Natural killer cell treated with Interleukin-12 subunit alpha and Interleukin-12 subunit beta and Interleukin-15 and Interleukin-18, amount 100 ng/mL, for 72 hours (primary cell): Measurements from ENCODE around the gene PTCH1. TPM values are rescaled to one million over a fixed set of nuclear protein-coding genes. Genes with fewer than 3 reads are reported as not detected.

Experiments
- ATAC-seq, 2 donors: fragments of 150-1000 bp; cut with Tn5 transposase in 1 of 2; sonication (Bioruptor Pico), chemical (Tn5 transposase) in 1 of 2; 2 replicates each; pipeline ENCODE4 v1.10.0; 2021
- DNase-seq: peaks from one replicate; pipeline ENCODE4 v3.0.0; 2022; ENCODE audit warnings: low spot score
- H3K27ac Mint-ChIP-seq, 2 donors: 1 replicate in 1 of 2; 2 replicates in 1 of 2; pipeline ENCODE4 v1.8.0; 2022; ENCODE audit warnings: mixed read lengths in 2 of 2, mild to moderate bottlenecking in 1 of 2, moderate library complexity in 1 of 2
- H3K27me3 Mint-ChIP-seq, 2 donors: 1 replicate in 1 of 2; 2 replicates in 1 of 2; pipeline ENCODE4 v1.8.0; 2022; ENCODE audit warnings: mixed read lengths in 2 of 2
- H3K36me3 Mint-ChIP-seq: one replicate; pipeline ENCODE4 v1.8.0; 2022; ENCODE audit warnings: mixed read lengths
- H3K4me1 Mint-ChIP-seq, 2 donors: 1 replicate in 1 of 2; 2 replicates in 1 of 2; pipeline ENCODE4 v1.8.0; 2022; ENCODE audit warnings: low read depth in 2 of 2, mixed read lengths in 2 of 2, mild to moderate bottlenecking in 1 of 2
- H3K4me3 Mint-ChIP-seq: one replicate; pipeline ENCODE4 v1.8.0; 2022; ENCODE audit warnings: mixed read lengths
- H3K9me3 Mint-ChIP-seq: 2 replicates; pipeline ENCODE4 v1.8.0; 2022; ENCODE audit warnings: mixed read lengths
- total RNA-seq, 2 donors: library from RNA; stranded (reverse); gene quantifications; one replicate each; pipeline ENCODE4 v1.2.3, GENCODE V29; 2022

Gene PTCH1
- total RNA-seq, 2 donors from 2014 or later: 15.2 to 15.9 TPM

GRCh38 chr9:95483431-95483830 is 33.3 kb downstream of the PTCH1 start:
- H3K27ac Mint-ChIP-seq: peak overlapping the region; percentile 7 to 64
- peaks cover 44 to 48% of the 10 kb centered on the region in 2 donors for H3K4me1 Mint-ChIP-seq
- ATAC-seq (no peak), DNase-seq (no peak)
- H3K4me3 Mint-ChIP-seq: no peak overlapping the region
- H3K36me3 Mint-ChIP-seq: peaks cover 10% of the 10 kb centered on the region
- no peaks in the 10 kb centered on the region for H3K9me3 Mint-ChIP-seq
- peaks cover 0 to 8% of the 10 kb centered on the region in 2 donors for H3K27me3 Mint-ChIP-seq

GRCh38 chr9:95482621-95483020 is 34.1 kb downstream of the PTCH1 start:
- peaks cover 38 to 42% of the 10 kb centered on the region in 2 donors for H3K4me1 Mint-ChIP-seq
- H3K4me3 Mint-ChIP-seq: no peak overlapping the region
- DNase-seq (no peak), ATAC-seq (no peak)
- H3K27me3 Mint-ChIP-seq: peaks cover 0 to 8% of the 10 kb centered on the region in 2 donors
- no peaks in the 10 kb centered on the region for H3K9me3 Mint-ChIP-seq
- peaks cover 10% of the 10 kb centered on the region for H3K36me3 Mint-ChIP-seq
- peak overlapping the region in 1 of 2 donors; percentile 75 for H3K27ac Mint-ChIP-seq

- Mint-ChIP-seq H3K27me3 (peaks cover 0 to 8% of the 10 kb centered on the region in 2 donors), H3K4me3 (peak overlapping the region; percentile 64)
Measured at GRCh38 chr9:95481000-95481399, 35.8 kb downstream of the PTCH1 start.

GRCh38 chr9:95480346-95480745 is 36.4 kb downstream of the PTCH1 start:
- Mint-ChIP-seq H3K27me3 (peaks cover 0 to 8% of the 10 kb centered on the region in 2 donors), H3K27ac (peak overlapping the region in 1 of 2 donors; percentile 75), H3K9me3 (no peaks in the 10 kb centered on the region), H3K36me3 (peaks cover 10% of the 10 kb centered on the region), H3K4me3 (no peak overlapping the region), H3K4me1 (peaks cover 35% of the 10 kb centered on the region in 2 donors)
- ATAC-seq (no peak), DNase-seq (no peak)

More at GRCh38 chr9:95481000-95481399, 35.8 kb downstream of the PTCH1 start:
- DNase-seq (peak; percentile 67), ATAC-seq (peak; percentile 80 to 90)
- Mint-ChIP-seq H3K27ac (peak overlapping the region; percentile 69 to 75), H3K36me3 (peaks cover 10% of the 10 kb centered on the region), H3K4me1 (peaks cover 35% of the 10 kb centered on the region in 2 donors), H3K9me3 (no peaks in the 10 kb centered on the region)

GRCh38 chr9:95479330-95479729 is 37.4 kb downstream of the PTCH1 start:
- H3K27ac Mint-ChIP-seq: no peak overlapping the region
- H3K4me1 Mint-ChIP-seq: peaks cover 30 to 32% of the 10 kb centered on the region in 2 donors
- ATAC-seq (no peak), DNase-seq (no peak)
- peaks cover 10% of the 10 kb centered on the region for H3K36me3 Mint-ChIP-seq
- peaks cover 0 to 8% of the 10 kb centered on the region in 2 donors for H3K27me3 Mint-ChIP-seq
- no peak overlapping the region for H3K4me3 Mint-ChIP-seq
- H3K9me3 Mint-ChIP-seq: no peaks in the 10 kb centered on the region

- Mint-ChIP-seq H3K36me3 (peaks cover 16% of the 10 kb centered on the region), H3K27me3 (peaks cover 0 to 8% of the 10 kb centered on the region in 2 donors), H3K27ac (no peak overlapping the region), H3K4me1 (peaks cover 22 to 24% of the 10 kb centered on the region in 2 donors), H3K9me3 (no peaks in the 10 kb centered on the region), H3K4me3 (no peak overlapping the region)
- DNase-seq (no peak), ATAC-seq (no peak)
Measured at GRCh38 chr9:95478335-95478734, 38.4 kb downstream of the PTCH1 start.

- DNase-seq (no peak), ATAC-seq (no peak)
- peaks cover 16% of the 10 kb centered on the region for H3K36me3 Mint-ChIP-seq
- H3K9me3 Mint-ChIP-seq: no peaks in the 10 kb centered on the region
- no peak overlapping the region for H3K4me3 Mint-ChIP-seq
- no peak overlapping the region for H3K27ac Mint-ChIP-seq
- peaks cover 0 to 8% of the 10 kb centered on the region in 2 donors for H3K27me3 Mint-ChIP-seq
- H3K4me1 Mint-ChIP-seq: peaks cover 17 to 24% of the 10 kb centered on the region in 2 donors
Measured at GRCh38 chr9:95477885-95478284, 38.9 kb downstream of the PTCH1 start.

GRCh38 chr9:95477441-95477840 is 39.3 kb downstream of the PTCH1 start:
- peaks cover 17 to 24% of the 10 kb centered on the region in 2 donors for H3K4me1 Mint-ChIP-seq
- H3K27ac Mint-ChIP-seq: no peak overlapping the region
- H3K4me3 Mint-ChIP-seq: no peak overlapping the region
- no peak for ATAC-seq
- H3K9me3 Mint-ChIP-seq: no peaks in the 10 kb centered on the region
- H3K36me3 Mint-ChIP-seq: peaks cover 18% of the 10 kb centered on the region
- peaks cover 0 to 8% of the 10 kb centered on the region in 2 donors for H3K27me3 Mint-ChIP-seq
- no peak for DNase-seq

GRCh38 chr9:95468791-95469190 is 48.0 kb downstream of the PTCH1 start:
- no peaks in the 10 kb centered on the region for H3K27me3 Mint-ChIP-seq
- ATAC-seq: no peak
- H3K4me1 Mint-ChIP-seq: peaks cover 11 to 12% of the 10 kb centered on the region in 2 donors
- no peak for DNase-seq
- H3K36me3 Mint-ChIP-seq: peaks cover 35% of the 10 kb centered on the region
- no peaks in the 10 kb centered on the region for H3K9me3 Mint-ChIP-seq
- H3K27ac Mint-ChIP-seq: peak overlapping the region in 1 of 2 donors; percentile 51
- H3K4me3 Mint-ChIP-seq: no peak overlapping the region

GRCh38 chr9:95465115-95465514 is 51.7 kb downstream of the PTCH1 start:
- H3K4me1 Mint-ChIP-seq: peaks cover 38 to 40% of the 10 kb centered on the region in 2 donors
- ATAC-seq: no peak
- peaks cover 18% of the 10 kb centered on the region for H3K36me3 Mint-ChIP-seq
- peak overlapping the region in 1 of 2 donors; percentile 21 for H3K27ac Mint-ChIP-seq
- H3K27me3 Mint-ChIP-seq: no peaks in the 10 kb centered on the region
- H3K9me3 Mint-ChIP-seq: no peaks in the 10 kb centered on the region
- DNase-seq: no peak
- H3K4me3 Mint-ChIP-seq: no peak overlapping the region

- H3K36me3 Mint-ChIP-seq: peaks cover 15% of the 10 kb centered on the region
- peaks cover 38 to 49% of the 10 kb centered on the region in 2 donors for H3K4me1 Mint-ChIP-seq
- H3K27ac Mint-ChIP-seq: peak overlapping the region; percentile 80 to 83
- H3K9me3 Mint-ChIP-seq: no peaks in the 10 kb centered on the region
- peak overlapping the region; percentile 95 for H3K4me3 Mint-ChIP-seq
- ATAC-seq (peak; percentile 12 to 21), DNase-seq (no peak)
- H3K27me3 Mint-ChIP-seq: no peaks in the 10 kb centered on the region
Measured at GRCh38 chr9:95463148-95464060, 53.4 kb downstream of the PTCH1 start.

GRCh38 chr9:95462249-95463147 is 54.3 kb downstream of the PTCH1 start:
- peak; percentile 89 for DNase-seq

GRCh38 chr9:95461448-95462248 is 55.1 kb downstream of the PTCH1 start:
- H3K4me1 Mint-ChIP-seq: peaks cover 38 to 49% of the 10 kb centered on the region in 2 donors
- H3K4me3 Mint-ChIP-seq: peak overlapping the region; percentile 95
- no peaks in the 10 kb centered on the region for H3K9me3 Mint-ChIP-seq
- ATAC-seq: no peak
- no peaks in the 10 kb centered on the region for H3K27me3 Mint-ChIP-seq
- DNase-seq: no peak
- peaks cover 13% of the 10 kb centered on the region for H3K36me3 Mint-ChIP-seq
- peak overlapping the region; percentile 80 to 83 for H3K27ac Mint-ChIP-seq

More at GRCh38 chr9:95462249-95463147, 54.3 kb downstream of the PTCH1 start:
- H3K27me3 Mint-ChIP-seq: no peaks in the 10 kb centered on the region
- peaks cover 15% of the 10 kb centered on the region for H3K36me3 Mint-ChIP-seq
- peak overlapping the region; percentile 80 to 83 for H3K27ac Mint-ChIP-seq
- H3K9me3 Mint-ChIP-seq: no peaks in the 10 kb centered on the region
- peak; percentile 95 to 98 for ATAC-seq
- H3K4me1 Mint-ChIP-seq: peaks cover 38 to 49% of the 10 kb centered on the region in 2 donors
- peak overlapping the region; percentile 95 for H3K4me3 Mint-ChIP-seq
